Measurements from ENCODE around the gene EFCAB9.
"Not testable (repeated sequence)": the region's sequence is repeated elsewhere in the genome, so short reads cannot be mapped to it uniquely, and the experiment has no call there.

EFCAB9 gene

DNA sequence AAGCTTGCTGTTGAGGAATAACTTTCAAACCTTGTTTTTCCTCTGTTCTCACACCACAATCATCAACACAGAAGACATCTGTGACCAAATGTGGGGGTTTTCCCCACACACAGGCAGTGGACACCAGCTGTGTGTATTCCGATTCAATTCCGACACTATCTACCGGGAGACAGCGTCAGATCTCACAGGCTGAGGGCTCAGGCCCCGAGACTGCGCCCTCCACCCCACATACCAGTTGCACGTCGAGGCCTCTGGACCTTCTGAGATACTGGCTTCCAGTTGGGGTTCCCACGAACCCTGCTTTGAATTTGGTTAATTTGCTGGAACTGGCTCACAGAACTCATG is 47.3 kb upstream of the EFCAB9 start:
- Histone ChIP-seq H3K9ac (no peak overlapping the region), H3K4me2 (no peak overlapping the region), H3K27me3 (ENCODE audit: insufficient read depth, low read depth) (no peaks in the 10 kb centered on the region), H3K4me1 (ENCODE audit: low read depth, poor library complexity, severe bottlenecking) (no peaks in the 10 kb centered on the region), H4K20me1 (ENCODE audit: insufficient read depth) (no peaks in the 10 kb centered on the region), H3K36me3 (ENCODE audit: insufficient read depth) (no peaks in the 10 kb centered on the region), H2AFZ (ENCODE audit: low read depth) (no peak overlapping the region), H3K79me2 (ENCODE audit: insufficient read depth, low read depth) (no peaks in the 10 kb centered on the region), H3K4me3 (IDR thresholded peaks at IDR 0.05; ENCODE audit: insufficient read depth, low read depth, low read length) (no peak overlapping the region), H3K27ac (no peak overlapping the region)
- TF ChIP-seq, protein P1, sequence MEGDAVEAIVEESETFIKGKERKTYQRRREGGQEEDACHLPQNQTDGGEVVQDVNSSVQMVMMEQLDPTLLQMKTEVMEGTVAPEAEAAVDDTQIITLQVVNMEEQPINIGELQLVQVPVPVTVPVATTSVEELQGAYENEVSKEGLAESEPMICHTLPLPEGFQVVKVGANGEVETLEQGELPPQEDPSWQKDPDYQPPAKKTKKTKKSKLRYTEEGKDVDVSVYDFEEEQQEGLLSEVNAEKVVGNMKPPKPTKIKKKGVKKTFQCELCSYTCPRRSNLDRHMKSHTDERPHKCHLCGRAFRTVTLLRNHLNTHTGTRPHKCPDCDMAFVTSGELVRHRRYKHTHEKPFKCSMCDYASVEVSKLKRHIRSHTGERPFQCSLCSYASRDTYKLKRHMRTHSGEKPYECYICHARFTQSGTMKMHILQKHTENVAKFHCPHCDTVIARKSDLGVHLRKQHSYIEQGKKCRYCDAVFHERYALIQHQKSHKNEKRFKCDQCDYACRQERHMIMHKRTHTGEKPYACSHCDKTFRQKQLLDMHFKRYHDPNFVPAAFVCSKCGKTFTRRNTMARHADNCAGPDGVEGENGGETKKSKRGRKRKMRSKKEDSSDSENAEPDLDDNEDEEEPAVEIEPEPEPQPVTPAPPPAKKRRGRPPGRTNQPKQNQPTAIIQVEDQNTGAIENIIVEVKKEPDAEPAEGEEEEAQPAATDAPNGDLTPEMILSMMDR (conservative IDR thresholded peaks at IDR 0.05; ENCODE audit: low read depth, low read length) = no peak

DNA sequence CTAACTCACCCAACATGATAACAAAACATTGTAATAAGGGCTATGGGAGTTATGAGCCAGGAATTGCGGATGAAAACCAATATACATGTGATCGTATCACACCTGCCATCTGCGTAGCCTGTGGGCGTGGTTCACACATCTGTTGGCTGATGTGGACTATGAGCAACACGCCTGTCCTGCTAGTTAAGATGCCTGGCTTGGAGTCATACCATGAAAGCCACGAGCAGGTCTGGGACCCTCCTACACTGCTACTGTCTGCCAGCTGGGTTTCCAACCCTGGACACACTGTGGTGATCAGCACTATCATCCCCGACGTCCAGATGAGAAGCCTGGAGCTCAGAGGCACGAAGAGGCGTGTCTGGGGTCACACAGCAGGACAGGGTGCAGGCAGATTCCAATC is 46.1 kb upstream of the EFCAB9 start:
- no peaks in the 10 kb centered on the region for H4K20me1 ChIP-seq (ENCODE audit: insufficient read depth)
- no peaks in the 10 kb centered on the region for H3K36me3 ChIP-seq (ENCODE audit: insufficient read depth)
- no peaks in the 10 kb centered on the region for H3K27me3 ChIP-seq (ENCODE audit: insufficient read depth, low read depth)
- no peaks in the 10 kb centered on the region for H3K4me1 ChIP-seq (ENCODE audit: low read depth, poor library complexity, severe bottlenecking)
- H3K9ac ChIP-seq = no peak overlapping the region
- no peaks in the 10 kb centered on the region for H3K79me2 ChIP-seq (ENCODE audit: insufficient read depth, low read depth)
- TF ChIP-seq, protein P1 (conservative IDR thresholded peaks at IDR 0.05; ENCODE audit: low read depth, low read length) = no peak
- no peak overlapping the region for H3K4me2 ChIP-seq
- no peak overlapping the region for H3K4me3 ChIP-seq (IDR thresholded peaks at IDR 0.05; ENCODE audit: insufficient read depth, low read depth, low read length)
- no peak overlapping the region for H2AFZ ChIP-seq (ENCODE audit: low read depth)
- no peak overlapping the region for H3K27ac ChIP-seq

DNA sequence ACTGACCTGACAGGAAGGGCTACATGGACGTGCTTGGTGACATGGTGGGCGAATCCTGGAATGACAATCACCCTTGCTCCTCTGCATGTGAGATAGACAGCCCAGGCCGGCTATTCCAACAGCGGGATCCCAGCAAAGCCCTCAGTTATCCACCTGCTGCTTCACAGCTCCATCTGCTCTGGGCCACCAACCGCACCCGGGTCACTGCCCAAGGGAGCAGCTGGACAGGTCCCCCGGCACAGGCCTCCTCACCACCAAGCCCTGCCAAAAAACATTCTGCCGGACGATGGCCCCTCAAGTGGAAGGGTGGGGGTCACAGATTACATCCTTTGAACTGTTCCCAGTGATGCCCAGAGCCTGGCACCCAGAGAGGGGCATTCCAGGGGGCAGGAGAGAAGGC is 45.6 kb upstream of the EFCAB9 start:
- H2AFZ ChIP-seq (ENCODE audit: low read depth) = no peak overlapping the region
- TF ChIP-seq, protein P1 (conservative IDR thresholded peaks at IDR 0.05; ENCODE audit: low read depth, low read length) = no peak
- H3K9ac ChIP-seq = no peak overlapping the region
- H3K79me2 ChIP-seq (ENCODE audit: insufficient read depth, low read depth) = no peaks in the 10 kb centered on the region
- H3K4me3 ChIP-seq (IDR thresholded peaks at IDR 0.05; ENCODE audit: insufficient read depth, low read depth, low read length) = no peak overlapping the region
- H3K4me1 ChIP-seq (ENCODE audit: low read depth, poor library complexity, severe bottlenecking) = no peaks in the 10 kb centered on the region
- H3K36me3 ChIP-seq (ENCODE audit: insufficient read depth) = no peaks in the 10 kb centered on the region
- H3K4me2 ChIP-seq = no peak overlapping the region
- H3K27me3 ChIP-seq (ENCODE audit: insufficient read depth, low read depth) = no peaks in the 10 kb centered on the region
- H3K27ac ChIP-seq = no peak overlapping the region
- no peaks in the 10 kb centered on the region for H4K20me1 ChIP-seq (ENCODE audit: insufficient read depth)

DNA sequence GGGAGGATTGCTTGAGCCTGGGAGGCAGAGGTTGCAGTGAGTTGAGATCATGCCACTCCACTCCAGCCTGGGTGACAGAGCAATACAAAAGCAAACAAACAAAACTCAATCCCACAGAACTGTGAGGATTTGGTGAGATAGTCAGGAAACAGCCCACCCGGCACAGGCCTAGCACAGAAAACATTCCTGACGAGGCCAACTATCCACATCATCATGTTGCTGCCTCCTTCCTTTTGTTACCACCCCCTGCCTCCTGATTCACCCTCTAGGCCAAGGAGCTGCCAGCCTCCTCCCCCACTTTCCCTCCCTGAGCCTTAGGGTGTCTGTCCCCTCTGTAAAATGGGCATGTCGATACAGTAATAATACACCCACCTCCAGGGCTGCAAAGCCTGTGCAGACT is 44.9 kb upstream of the EFCAB9 start:
- Histone ChIP-seq H3K4me1 (ENCODE audit: low read depth, poor library complexity, severe bottlenecking) (peaks cover 4% of the 10 kb centered on the region), H3K9ac (no peak overlapping the region), H3K36me3 (ENCODE audit: insufficient read depth) (no peaks in the 10 kb centered on the region), H3K4me2 (no peak overlapping the region), H4K20me1 (ENCODE audit: insufficient read depth) (no peaks in the 10 kb centered on the region), H2AFZ (ENCODE audit: low read depth) (no peak overlapping the region), H3K4me3 (IDR thresholded peaks at IDR 0.05; ENCODE audit: insufficient read depth, low read depth, low read length) (no peak overlapping the region), H3K27ac (no peak overlapping the region), H3K79me2 (ENCODE audit: insufficient read depth, low read depth) (no peaks in the 10 kb centered on the region), H3K27me3 (ENCODE audit: insufficient read depth, low read depth) (no peaks in the 10 kb centered on the region)
- TF ChIP-seq, protein P1 (conservative IDR thresholded peaks at IDR 0.05; ENCODE audit: low read depth, low read length) = no peak

DNA sequence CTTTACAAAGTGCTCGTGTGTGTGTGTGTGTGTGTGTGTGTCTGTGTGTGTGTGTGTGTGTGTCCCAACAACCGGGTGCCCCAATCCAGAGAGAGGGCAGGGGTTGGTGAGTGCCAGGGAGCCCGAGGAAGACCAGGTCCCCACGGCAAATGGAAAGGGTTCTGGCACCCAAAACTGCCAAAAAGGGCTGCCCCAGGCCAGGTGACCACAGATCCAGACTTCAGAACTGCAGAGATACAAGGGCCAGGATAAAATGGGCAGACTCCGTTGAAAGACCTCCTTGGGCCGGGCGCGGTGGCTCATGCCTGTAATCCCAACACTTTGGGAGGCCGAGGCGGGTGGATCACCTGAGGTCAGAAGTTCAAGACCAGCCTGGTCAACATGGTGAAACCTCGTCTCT is 44.5 kb upstream of the EFCAB9 start:
- H3K9ac ChIP-seq; H3K4me3 ChIP-seq (IDR thresholded peaks at IDR 0.05; ENCODE audit: insufficient read depth, low read depth, low read length); H3K79me2 ChIP-seq (ENCODE audit: insufficient read depth, low read depth); H3K27me3 ChIP-seq (ENCODE audit: insufficient read depth, low read depth); H2AFZ ChIP-seq (ENCODE audit: low read depth); H3K36me3 ChIP-seq (ENCODE audit: insufficient read depth); H3K4me1 ChIP-seq (ENCODE audit: low read depth, poor library complexity, severe bottlenecking); H3K27ac ChIP-seq; H3K4me2 ChIP-seq; H4K20me1 ChIP-seq (ENCODE audit: insufficient read depth): not testable (repeated sequence)
